Activated CD4-positive, alpha-beta T cell treated with anti-CD3 and anti-CD28 coated beads for 36 hours (primary cell): Measurements from ENCODE around the gene EPHB3. TPM values are rescaled to one million over a fixed set of nuclear protein-coding genes. Genes with fewer than 3 reads are reported as not detected.

Source experiments
- ATAC-seq: fragments of 200-7000 bp; cut with Tn5 transposase; one replicate; pipeline ENCODE4 v1.10.0; 2021; ENCODE audit warnings: mild to moderate bottlenecking, moderate library complexity
- CTCF ChIA-PET: fragments of 350-600 bp; sonication (Branson Sonifier 250); formaldehyde crosslinking; loops from one replicate; lab custom pipeline; 2021; ENCODE audit warnings: antibody characterized with exemption; lab: Charles Lee
- POLR2A ChIA-PET: fragments of 350-600 bp; sonication (Branson Sonifier 250); formaldehyde crosslinking; loops from one replicate; lab custom pipeline; 2021; ENCODE audit warnings: antibody characterized with exemption, inconsistent platforms; lab: Charles Lee
- DNase-seq: peaks from one replicate; pipeline ENCODE4 v3.0.0-alpha.2; 2020
- H3K27ac Mint-ChIP-seq: one replicate; pipeline ENCODE4 v1.8.0; 2021; ENCODE audit warnings: mixed read lengths
- H3K27me3 Mint-ChIP-seq: one replicate; pipeline ENCODE4 v1.8.0; 2021; ENCODE audit warnings: mixed read lengths
- H3K36me3 Mint-ChIP-seq: one replicate; pipeline ENCODE4 v1.8.0; 2021; ENCODE audit warnings: low read depth, mixed read lengths
- H3K4me1 Mint-ChIP-seq: one replicate; pipeline ENCODE4 v1.8.0; 2021; ENCODE audit warnings: mixed read lengths
- H3K4me3 Mint-ChIP-seq: one replicate; pipeline ENCODE4 v1.8.0; 2021; ENCODE audit warnings: mild to moderate bottlenecking, moderate library complexity, mixed read lengths
- H3K9me3 Mint-ChIP-seq: one replicate; pipeline ENCODE4 v1.8.0; 2021; ENCODE audit warnings: low read depth, mixed read lengths
- intact Hi-C, 2 experiments: fragments of 100-400 bp; cut with DNase I in 1 of 2; cut with micrococcal nuclease in 1 of 2; formaldehyde crosslinking; loops; one replicate each; pipeline versions ENCODE4 v1.14.2 to v1.15.1; 2022 to 2024; cut with DNase I, micrococcal nuclease
- total RNA-seq, 2 experiments: library from RNA; stranded (reverse); gene quantifications; one replicate each; pipeline ENCODE4 v1.2.3, GENCODE V29; 2021

EPHB3 gene
- total RNA-seq, 2 experiments from 2014 or later: not detected

DNA sequence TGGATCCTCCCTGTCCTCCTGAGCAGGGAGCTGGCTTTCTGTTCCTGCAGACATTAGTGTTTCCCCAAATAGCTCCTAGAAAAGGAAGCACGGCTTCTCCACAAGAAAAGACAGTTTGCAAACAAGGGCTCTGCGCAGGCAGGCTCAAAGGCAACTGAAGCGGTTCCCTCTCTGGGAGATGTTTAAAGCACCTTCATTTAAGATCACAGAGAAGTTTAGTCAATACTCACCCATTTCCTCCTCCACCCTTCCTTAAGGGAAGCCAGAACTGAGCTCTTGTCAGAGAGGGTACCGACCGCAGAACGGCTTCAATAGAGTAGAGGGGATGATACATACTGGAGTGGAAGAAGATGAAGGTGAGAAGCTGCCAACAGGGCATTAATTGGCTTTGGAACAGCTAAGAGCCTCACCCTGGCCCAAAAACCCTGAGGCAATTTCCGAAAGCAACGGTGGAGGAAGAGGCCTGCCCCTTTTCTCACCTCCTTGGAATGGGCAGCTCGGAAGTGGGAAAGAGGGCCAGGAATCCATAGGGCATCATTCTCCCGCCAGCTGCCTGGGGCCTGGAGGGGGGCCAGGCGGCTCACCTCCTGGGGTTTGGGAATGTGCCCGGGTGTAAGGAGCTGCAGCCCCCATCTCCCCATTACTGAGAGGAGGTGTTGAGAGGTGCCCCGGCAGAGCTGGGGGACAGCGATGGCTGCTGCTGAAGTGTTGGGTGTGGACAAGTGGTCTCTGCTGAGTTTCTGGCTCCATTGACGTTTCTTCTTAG, 4.8 kb upstream of the EPHB3 start:
- DNase-seq (peak; percentile 28), ATAC-seq (no peak)
- Mint-ChIP-seq H3K4me3 (no peak overlapping the region), H3K27ac (no peak overlapping the region), H3K4me1 (peaks cover 50% of the 10 kb centered on the region), H3K36me3 (no peaks in the 10 kb centered on the region), H3K27me3 (peaks cover 15% of the 10 kb centered on the region), H3K9me3 (no peaks in the 10 kb centered on the region)
- CTCF ChIA-PET: interaction anchor here (0.6 to 2.0 kb wide), 9 partner anchors 11 to 225 kb away, joined by 3 to 7 read pairs (median 4); no protein-coding TSS in a partner anchor
- intact Hi-C loops: no loop called here
- POLR2A ChIA-PET: interaction anchor here (0.7 kb wide), 1 partner anchor 37 kb away, joined by 3 read pairs; no protein-coding TSS in a partner anchor

DNA sequence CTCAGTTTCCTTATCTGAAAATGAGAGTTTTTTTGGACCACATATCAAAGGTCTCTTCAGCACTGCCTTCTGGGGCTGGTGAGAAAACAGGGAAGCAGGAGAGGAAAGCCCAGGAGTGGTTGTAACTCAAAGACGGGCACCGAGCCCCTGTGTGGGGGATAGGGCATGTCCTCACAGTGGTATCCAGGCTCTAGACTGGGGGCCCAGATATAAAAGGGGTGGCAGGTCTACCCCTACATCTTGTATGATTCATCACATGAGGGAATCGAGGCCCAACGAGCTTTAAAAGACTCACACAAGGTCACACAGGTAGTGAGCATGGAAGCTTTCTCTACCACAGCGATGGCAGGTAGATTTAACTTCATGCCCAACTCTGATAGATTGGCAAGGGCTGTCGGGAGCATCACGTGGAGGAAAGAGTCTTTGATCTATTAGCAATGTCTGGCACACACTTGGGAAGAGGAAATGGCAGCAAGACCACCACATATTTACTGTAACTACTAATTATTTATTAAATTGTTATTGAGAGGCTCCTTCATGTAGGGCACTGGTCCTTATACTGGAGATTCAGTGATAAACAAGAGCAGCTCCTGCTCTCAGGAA, 4.1 kb upstream of the EPHB3 start:
- DNase-seq: no peak
- intact Hi-C loops: no loop called here
- no peak for ATAC-seq
- Mint-ChIP-seq H3K4me3 (no peak overlapping the region), H3K27me3 (peaks cover 15% of the 10 kb centered on the region), H3K27ac (no peak overlapping the region), H3K36me3 (no peaks in the 10 kb centered on the region), H3K9me3 (no peaks in the 10 kb centered on the region), H3K4me1 (peaks cover 48% of the 10 kb centered on the region)
- ChIA-PET CTCF (interaction anchor here (0.6 to 2.0 kb wide), 9 partner anchors 12 to 224 kb away, joined by 3 to 7 read pairs (median 4); no protein-coding TSS in a partner anchor), POLR2A (interaction anchor here (0.7 kb wide), 1 partner anchor 38 kb away, joined by 3 read pairs; no protein-coding TSS in a partner anchor)

DNA sequence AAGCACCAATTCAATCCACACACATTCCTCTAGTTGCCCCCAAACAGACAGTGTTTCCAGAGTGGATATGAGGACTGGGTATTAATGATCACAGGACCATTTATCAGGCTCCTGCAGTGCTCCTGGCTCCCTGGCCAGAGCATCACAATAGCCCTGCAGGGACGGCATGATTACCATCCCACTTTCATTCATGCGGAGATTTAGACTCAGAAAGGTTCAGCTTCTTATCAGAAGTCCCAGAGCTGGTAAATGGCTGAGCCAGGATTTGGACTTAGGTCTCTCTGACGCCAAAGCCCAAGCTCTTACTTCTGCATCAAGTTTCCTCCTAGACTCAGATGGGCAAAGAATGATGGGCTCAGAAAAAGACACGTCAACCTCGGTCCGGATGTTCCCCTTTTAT, 2.9 kb upstream of the EPHB3 start:
- H3K4me3 Mint-ChIP-seq: no peak overlapping the region
- peaks cover 42% of the 10 kb centered on the region for H3K4me1 Mint-ChIP-seq
- intact Hi-C loops: no loop called here
- CTCF ChIA-PET: interaction anchor here (0.7 to 0.9 kb wide), 3 partner anchors 12 to 245 kb away, joined by 3 read pairs; no protein-coding TSS in a partner anchor
- peaks cover 24% of the 10 kb centered on the region for H3K27me3 Mint-ChIP-seq
- no peaks in the 10 kb centered on the region for H3K9me3 Mint-ChIP-seq
- DNase-seq (no peak), ATAC-seq (no peak)
- POLR2A ChIA-PET: interaction anchor here (0.6 kb wide), 1 partner anchor 237 kb away, joined by 8 read pairs; no protein-coding TSS in a partner anchor
- H3K27ac Mint-ChIP-seq: no peak overlapping the region
- no peaks in the 10 kb centered on the region for H3K36me3 Mint-ChIP-seq

DNA sequence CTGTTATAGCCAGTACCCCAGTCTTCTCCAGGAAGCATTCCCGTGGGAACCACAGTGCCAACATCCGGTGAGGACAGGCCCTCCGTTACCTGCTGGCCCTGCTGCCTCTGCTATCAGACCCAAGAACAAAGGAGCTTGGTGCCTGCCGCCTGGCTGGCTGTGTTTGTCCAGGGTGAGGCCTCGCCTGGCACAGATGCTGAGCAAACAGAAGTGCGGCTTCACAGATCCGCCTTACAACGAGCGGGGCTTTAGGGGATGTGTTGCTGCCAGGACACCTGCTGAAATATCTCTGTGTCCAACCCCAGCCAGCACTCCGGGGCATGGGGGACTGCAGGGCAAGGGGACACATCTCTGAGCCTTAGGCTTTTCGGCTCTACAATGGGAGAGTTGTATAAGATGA, 2.2 kb upstream of the EPHB3 start:
- no peaks in the 10 kb centered on the region for H3K9me3 Mint-ChIP-seq
- POLR2A ChIA-PET: no interaction called here
- H3K27ac Mint-ChIP-seq: no peak overlapping the region
- no peak overlapping the region for H3K4me3 Mint-ChIP-seq
- H3K4me1 Mint-ChIP-seq: peaks cover 42% of the 10 kb centered on the region
- CTCF ChIA-PET: interaction anchor here (0.7 to 0.9 kb wide), 3 partner anchors 13 to 244 kb away, joined by 3 read pairs; no protein-coding TSS in a partner anchor
- H3K36me3 Mint-ChIP-seq: no peaks in the 10 kb centered on the region
- ATAC-seq (no peak), DNase-seq (no peak)
- H3K27me3 Mint-ChIP-seq: peaks cover 24% of the 10 kb centered on the region
- intact Hi-C loops: no loop called here

DNA sequence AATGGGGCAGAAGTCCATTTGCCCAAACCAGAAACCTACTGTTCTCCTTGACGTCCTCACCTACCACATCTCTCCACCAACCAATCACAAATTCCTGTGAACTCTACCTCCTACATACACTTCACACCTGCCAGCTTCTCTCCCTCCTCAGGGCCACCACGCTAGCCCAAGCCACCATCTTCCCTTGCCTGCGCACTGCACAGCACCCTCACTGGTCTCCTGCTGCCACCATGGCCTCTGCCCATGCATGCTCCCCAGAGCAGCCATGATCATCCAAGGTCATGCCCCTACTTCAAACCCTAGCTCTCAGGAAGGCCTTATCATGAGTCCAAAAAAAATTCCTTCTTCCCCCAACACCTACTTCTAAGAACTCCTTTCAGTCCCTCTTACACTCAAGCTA, 1.1 kb upstream of the EPHB3 start:
- POLR2A ChIA-PET: interaction anchor here (0.9 to 1.7 kb wide), 3 partner anchors 41 to 218 kb away, joined by 3 to 5 read pairs (median 3); partner anchors contain the start of gene MAGEF1
- intact Hi-C loops: no loop called here
- H3K27ac Mint-ChIP-seq: peak overlapping the region; percentile 74
- no peaks in the 10 kb centered on the region for H3K9me3 Mint-ChIP-seq
- DNase-seq: no peak
- H3K4me1 Mint-ChIP-seq: peaks cover 38% of the 10 kb centered on the region
- no peak for ATAC-seq
- H3K36me3 Mint-ChIP-seq: no peaks in the 10 kb centered on the region
- peaks cover 27% of the 10 kb centered on the region for H3K27me3 Mint-ChIP-seq
- peak overlapping the region; percentile 48 for H3K4me3 Mint-ChIP-seq
- CTCF ChIA-PET: interaction anchor here (0.6 to 2.0 kb wide), 36 partner anchors 10 to 665 kb away, joined by 3 to 12 read pairs (median 4); no protein-coding TSS in a partner anchor

DNA sequence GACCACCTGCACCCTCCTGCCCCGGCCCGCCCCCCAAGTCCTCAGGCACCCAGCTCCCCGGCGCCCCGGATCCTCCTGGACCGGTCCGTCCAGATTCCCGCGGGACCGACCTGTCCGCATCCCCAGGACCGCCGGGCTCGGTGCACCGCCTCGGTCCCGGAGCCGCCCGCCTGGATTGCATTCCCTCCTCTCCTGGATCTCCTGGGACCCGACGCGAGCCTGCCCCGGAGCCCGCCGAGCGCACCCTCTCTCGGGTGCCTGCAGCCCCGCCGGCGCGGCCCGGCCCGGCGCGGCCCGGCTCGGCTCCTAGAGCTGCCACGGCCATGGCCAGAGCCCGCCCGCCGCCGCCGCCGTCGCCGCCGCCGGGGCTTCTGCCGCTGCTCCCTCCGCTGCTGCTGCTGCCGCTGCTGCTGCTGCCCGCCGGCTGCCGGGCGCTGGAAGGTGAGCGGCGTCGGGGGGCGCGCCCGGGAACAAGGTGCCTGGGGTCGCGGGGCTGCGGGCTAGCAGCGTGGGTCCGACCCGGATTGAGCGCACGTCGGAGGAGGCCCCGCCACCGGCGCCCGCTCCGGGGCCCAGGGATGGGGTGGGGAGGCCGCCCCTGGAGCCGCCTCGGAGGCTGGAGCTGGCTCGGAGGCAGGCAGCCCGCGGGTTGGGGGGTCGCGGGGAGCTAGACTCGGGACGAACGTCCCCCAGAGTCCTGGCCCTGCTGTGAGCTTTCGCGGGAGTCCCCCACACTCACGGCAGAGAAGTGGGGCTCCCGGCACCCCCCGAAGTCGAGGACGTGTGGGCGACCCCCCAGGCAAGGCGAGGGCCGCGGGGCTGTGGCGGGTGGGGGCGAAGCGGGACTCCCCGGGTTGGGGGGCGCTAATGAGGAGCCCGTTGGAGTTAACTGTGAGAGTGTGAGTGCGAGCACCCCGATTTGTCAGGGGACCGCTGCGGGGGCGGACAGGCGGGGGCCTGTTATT, 610 bp downstream of the EPHB3 start:
- Mint-ChIP-seq H3K27ac (no peak overlapping the region), H3K27me3 (peaks cover 33% of the 10 kb centered on the region), H3K9me3 (no peaks in the 10 kb centered on the region), H3K4me1 (peaks cover 23% of the 10 kb centered on the region), H3K36me3 (no peaks in the 10 kb centered on the region), H3K4me3 (peak overlapping the region; percentile 57)
- POLR2A ChIA-PET: interaction anchor here (1.7 kb wide), 1 partner anchor 216 kb away, joined by 5 read pairs; no protein-coding TSS in a partner anchor
- intact Hi-C loops: loop anchor here (1.0 kb wide), 6 partner anchors 150 to 250 kb away; partner anchors contain the start of genes VPS8 (in 2 of the 2) and MAGEF1 (in 1 of the 2)
- no peak for ATAC-seq
- CTCF ChIA-PET: interaction anchor here (0.6 to 2.0 kb wide), 27 partner anchors 8 to 248 kb away, joined by 3 to 12 read pairs (median 4); no protein-coding TSS in a partner anchor
- peak; percentile 32 for DNase-seq

DNA sequence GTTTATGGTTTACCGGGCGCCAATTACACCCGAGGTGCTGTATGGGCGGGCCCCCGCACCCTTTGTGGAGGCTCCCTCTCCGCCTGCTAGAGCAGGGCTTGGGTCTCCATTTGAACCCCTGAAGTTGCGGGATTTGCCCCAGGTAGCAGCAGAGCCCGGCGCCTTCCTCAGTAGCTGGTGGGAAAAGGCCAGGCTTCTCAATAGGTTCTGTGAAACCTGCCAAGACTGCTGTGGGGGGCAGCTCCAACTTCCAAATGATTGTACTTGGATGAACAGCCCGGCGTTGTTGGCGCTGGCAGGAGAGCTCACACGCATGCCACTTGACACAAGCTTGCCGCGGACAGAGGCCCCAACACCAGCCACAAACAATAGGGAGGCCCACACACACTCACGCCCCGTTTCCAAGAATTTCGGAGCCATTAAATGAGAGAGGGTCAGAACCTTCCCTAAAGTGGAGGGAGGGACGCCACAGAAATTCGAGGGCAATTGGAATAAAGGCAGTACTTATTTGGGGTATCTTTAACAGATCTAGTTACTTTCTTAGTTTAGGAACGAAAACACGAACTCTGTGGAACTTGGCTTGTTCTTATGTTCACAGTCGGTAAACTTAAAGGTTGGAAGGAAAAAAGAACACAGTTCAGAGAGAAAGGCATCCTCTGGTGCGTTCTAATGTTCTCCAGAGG, 1.4 kb downstream of the EPHB3 start:
- Mint-ChIP-seq H3K36me3 (no peaks in the 10 kb centered on the region), H3K4me3 (no peak overlapping the region), H3K9me3 (no peaks in the 10 kb centered on the region), H3K4me1 (peaks cover 16% of the 10 kb centered on the region), H3K27me3 (peaks cover 36% of the 10 kb centered on the region), H3K27ac (no peak overlapping the region)
- intact Hi-C loops: no loop called here
- ChIA-PET POLR2A (no interaction called here), CTCF (no interaction called here)
- no peak for DNase-seq
- no peak for ATAC-seq

DNA sequence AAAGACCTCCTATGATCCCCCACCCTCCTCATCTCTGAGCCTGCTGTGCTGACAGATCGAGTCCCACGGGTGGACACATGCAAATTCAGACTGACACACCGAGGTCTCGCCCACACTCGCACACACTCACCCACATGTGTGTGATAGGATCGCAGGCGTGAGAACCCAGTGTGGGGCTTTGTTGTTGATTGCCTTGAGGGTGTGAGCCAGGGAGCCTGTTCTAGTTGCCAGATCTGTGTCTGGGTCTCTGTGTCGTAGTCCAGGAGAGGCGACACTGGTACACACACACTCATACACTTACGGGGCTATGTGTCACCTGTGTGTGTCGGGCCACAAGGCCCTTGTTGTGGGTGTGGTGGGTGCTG, 2.0 kb downstream of the EPHB3 start:
- H3K9me3 Mint-ChIP-seq: no peaks in the 10 kb centered on the region
- H3K27ac Mint-ChIP-seq: no peak overlapping the region
- intact Hi-C loops: no loop called here
- H3K4me1 Mint-ChIP-seq: peaks cover 10% of the 10 kb centered on the region
- ChIA-PET CTCF (no interaction called here), POLR2A (no interaction called here)
- no peaks in the 10 kb centered on the region for H3K36me3 Mint-ChIP-seq
- H3K27me3 Mint-ChIP-seq: peaks cover 36% of the 10 kb centered on the region
- H3K4me3 Mint-ChIP-seq: no peak overlapping the region
- ATAC-seq (no peak), DNase-seq (peak; percentile 20)

DNA sequence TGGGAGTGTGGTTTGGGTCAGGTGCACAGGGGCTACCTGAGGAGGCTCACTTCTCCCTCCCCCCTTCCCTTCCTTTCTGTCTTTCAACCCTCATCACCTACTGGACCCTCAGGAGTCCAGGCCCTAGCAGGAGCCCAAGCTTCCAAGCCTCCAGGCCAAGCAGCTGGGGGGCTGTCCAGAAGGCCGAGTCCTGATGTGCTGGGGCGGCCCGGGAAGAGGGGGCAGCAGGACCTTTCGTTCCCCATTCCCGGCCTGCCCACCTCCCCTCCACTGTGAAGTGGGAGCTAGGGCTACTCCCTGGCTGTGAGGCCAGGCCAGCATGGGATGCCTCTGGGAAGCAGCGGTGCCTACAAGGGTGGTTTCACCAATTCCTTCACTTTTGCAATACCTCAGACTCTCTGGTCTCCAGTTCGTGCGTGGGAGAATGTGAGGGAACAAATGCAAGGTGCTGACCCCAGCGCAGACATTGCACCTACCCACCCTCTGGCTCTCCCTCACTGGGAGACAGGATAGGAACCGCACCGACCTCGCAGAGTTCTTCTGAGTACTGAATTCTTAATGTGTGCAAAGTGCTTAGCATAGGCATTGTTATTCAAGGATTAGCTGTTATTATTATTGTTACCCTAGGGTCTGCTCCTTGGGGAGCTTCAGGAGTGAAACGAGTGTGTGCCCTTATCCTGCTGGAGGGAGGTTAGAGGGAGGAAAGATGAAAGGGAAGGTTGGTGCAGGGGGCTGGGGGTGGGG, 2.5 kb downstream of the EPHB3 start:
- ChIA-PET POLR2A (interaction anchor here (0.5 kb wide), 1 partner anchor 243 kb away, joined by 3 read pairs; no protein-coding TSS in a partner anchor), CTCF (interaction anchor here (0.6 to 0.8 kb wide), 2 partner anchors 35 to 196 kb away, joined by 3 to 4 read pairs; no protein-coding TSS in a partner anchor)
- intact Hi-C loops: no loop called here
- Mint-ChIP-seq H3K9me3 (no peaks in the 10 kb centered on the region), H3K27me3 (peaks cover 37% of the 10 kb centered on the region), H3K27ac (no peak overlapping the region), H3K4me3 (no peak overlapping the region), H3K4me1 (peaks cover 10% of the 10 kb centered on the region), H3K36me3 (no peaks in the 10 kb centered on the region)
- no peak for ATAC-seq
- no peak for DNase-seq
